ENCODE data around the gene GNAO1. TPM values are rescaled to one million over a fixed set of nuclear protein-coding genes. Genes with fewer than 3 reads are reported as not detected.
A peak's percentile ranks its signal among the peaks of the same experiment; 100 is the strongest.

The GNAO1 gene
- total and polyA plus RNA-seq, 2 of the 13 experiments (the other 11 are each of a cell fraction or from before 2014, with no cell fraction given): not detected

- TF ChIP-seq NR0B2 (CRISPR knock-in tag; IDR thresholded peaks at IDR 0.05): no peak
- no peak for TF ChIP-seq MEIS1 (CRISPR knock-in tag; IDR thresholded peaks at IDR 0.05; ENCODE audit: borderline replicate concordance)
- TF ChIP-seq LCORL (IDR thresholded peaks at IDR 0.05): no peak
- 0 out of 2 replicates have a peak, but pooled peaks have one; percentile 34 for TF ChIP-seq LCORL (CRISPR knock-in tag; IDR thresholded peaks at IDR 0.05)
- peak; percentile 55; the same call in 1 of the 2 replicates for TF ChIP-seq ZNF280B (CRISPR knock-in tag; IDR thresholded peaks at IDR 0.05; ENCODE audit: borderline replicate concordance)
- TF ChIP-seq ZNF251 (CRISPR knock-in tag; IDR thresholded peaks at IDR 0.05): no peak
- no peak for TF ChIP-seq ZXDC (CRISPR knock-in tag; IDR thresholded peaks at IDR 0.05)
- TF ChIP-seq ZNF501 (CRISPR knock-in tag; IDR thresholded peaks at IDR 0.05): 0 out of 2 replicates have a peak, but pooled peaks have one; percentile 56
- TF ChIP-seq SUZ12 (IDR thresholded peaks at IDR 0.05; ENCODE audit: low read depth, low read length): no peak
- TF ChIP-seq STAG1 (CRISPR knock-in tag; IDR thresholded peaks at IDR 0.05): peak; percentile 98
- 0 out of 2 replicates have a peak, but pooled peaks have one; percentile 19 for TF ChIP-seq ARID4A (CRISPR knock-in tag; IDR thresholded peaks at IDR 0.05; ENCODE audit: borderline replicate concordance)
- no peak for TF ChIP-seq GABPB1 (CRISPR knock-in tag; IDR thresholded peaks at IDR 0.05)
- TF ChIP-seq SRSF1 (optimal IDR thresholded peaks at IDR 0.05; ENCODE audit: low read depth, low read length): no peak
- 0 out of 2 replicates have a peak, but pooled peaks have one; percentile 53 for TF ChIP-seq MXD4 (CRISPR knock-in tag; IDR thresholded peaks at IDR 0.05)
- TF ChIP-seq HOXA7 (CRISPR knock-in tag; IDR thresholded peaks at IDR 0.05): 0 out of 2 replicates have a peak, but pooled peaks have one; percentile 59
- no peak for TF ChIP-seq ELF3 (CRISPR knock-in tag; IDR thresholded peaks at IDR 0.05)
- no peak for TF ChIP-seq TP53 (CRISPR knock-in tag; conservative IDR thresholded peaks at IDR 0.05)
Measured at GRCh38 chr16:56317998-56318826, 126.9 kb downstream of the GNAO1 start (continued).

Data from HepG2 (cell line).